Measurements from ENCODE around the gene MCM10.

GRCh38 chr10:13218878-13219277, 57.5 kb downstream of the MCM10 start:
- TF ChIP-seq SNRNP70 (optimal IDR thresholded peaks at IDR 0.05; ENCODE audit: low read depth, low read length) (no peak), ZBTB40 (IDR thresholded peaks at IDR 0.05) (no peak), ZBTB40 (CRISPR knock-in tag; IDR thresholded peaks at IDR 0.05) (no peak), ARHGAP35 (IDR thresholded peaks at IDR 0.05; ENCODE audit: partially characterized antibody) (no peak), BCLAF1 (IDR thresholded peaks at IDR 0.05; ENCODE audit: borderline replicate concordance in 1 of 2, control insufficient read depth in 1 of 2, low read depth in 2 of 2, low read length in 1 of 2) (no peak), NR1H2 (CRISPR knock-in tag; IDR thresholded peaks at IDR 0.05) (no peak), RFX5 (IDR thresholded peaks at IDR 0.05; ENCODE audit: low read depth, low read length) (no peak), CTCF (IDR thresholded peaks at IDR 0.05 in 2 of 3, conservative IDR thresholded peaks at IDR 0.05 in 1 of 3; ENCODE audit: insufficient read depth in 2 of 3, low read depth in 1 of 3, low read length in 3 of 3) (no peak), ATF3 (IDR thresholded peaks at IDR 0.05) (no peak), ATF3 (CRISPR knock-in tag; conservative IDR thresholded peaks at IDR 0.05) (no peak), ZNF224 (CRISPR knock-in tag; IDR thresholded peaks at IDR 0.05) (no peak), CBX5 (IDR thresholded peaks at IDR 0.05; ENCODE audit: borderline replicate concordance, low read depth) (no peak)

Data from K562 (cell line).